GM23338 (cell line): ENCODE results near the gene DHX34.

ENCODE experiments used
- CTCF ChIP-seq, 2 experiments: fragments of 200-600 bp in 1 of 2; sonication (generic) in 1 of 2; conservative IDR thresholded peaks; 2 replicates each; pipeline versions ENCODE4 v1.5.1 to v1.6.1; 2016 to 2017; ENCODE audit warnings: antibody characterized with exemption in 2 of 2, low read depth in 2 of 2, mild to moderate bottlenecking in 2 of 2, moderate library complexity in 1 of 2
- POLR2AphosphoS5 ChIP-seq: IDR thresholded peaks from 2 replicates; pipeline ENCODE4 v1.6.1; 2016; ENCODE audit warnings: antibody characterized with exemption, low read depth
- REST ChIP-seq: IDR thresholded peaks from one replicate; pipeline ENCODE4 v1.6.1; 2018; ENCODE audit warnings: antibody characterized with exemption; ENCODE audit not compliant: unreplicated experiment

GRCh38 chr19:47432091-47432490 is 83.0 kb downstream of the DHX34 start:
- TF ChIP-seq REST (no peak), CTCF (conservative IDR thresholded peaks at IDR 0.05; ENCODE audit: low read depth in 2 of 2) (no peak), POLR2AphosphoS5 (no peak)
